SKM-1 (cell line): ENCODE results near the gene ADAMTS2.

Experiments used
- DNase-seq: peaks from one replicate; lab custom pipeline; 2025; ENCODE audit not compliant: unreplicated experiment; lab: John Stamatoyannopoulos, UW

Gene ADAMTS2

GRCh38 chr5:179131321-179131835 lies 213.9 kb downstream of the ADAMTS2 start:
- no peak for DNase-seq

GRCh38 chr5:179130101-179130681 lies 215.1 kb downstream of the ADAMTS2 start:
- no peak for DNase-seq

- DNase-seq = no peak
Observed at GRCh38 chr5:179129607-179130071, 215.6 kb downstream of the ADAMTS2 start.

GRCh38 chr5:179128976-179129375 lies 216.3 kb downstream of the ADAMTS2 start:
- no peak for DNase-seq

DNA sequence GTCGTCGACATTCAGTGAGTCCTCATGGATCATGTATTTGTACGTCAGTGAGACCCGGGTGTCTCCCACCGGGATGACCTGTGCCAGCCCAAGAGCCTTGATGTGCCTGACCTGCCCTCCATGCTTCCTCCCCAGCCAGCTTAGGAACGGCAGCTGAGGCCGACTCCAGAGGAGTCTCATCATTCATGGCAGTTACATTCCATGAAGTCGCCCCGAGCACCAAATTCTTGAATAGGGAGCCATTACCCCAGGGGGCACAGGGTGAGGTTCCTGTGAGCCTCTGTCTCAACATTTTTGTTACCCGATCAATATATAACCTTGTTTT lies 217.3 kb downstream of the ADAMTS2 start:
- DNase-seq = no peak

GRCh38 chr5:179127136-179128040 lies 217.9 kb downstream of the ADAMTS2 start:
- DNase-seq = no peak

- DNase-seq = no peak
Observed at GRCh38 chr5:179126506-179126991, 218.7 kb downstream of the ADAMTS2 start.

- no peak for DNase-seq
Observed at GRCh38 chr5:179125789-179126505, 219.3 kb downstream of the ADAMTS2 start.

DNA sequence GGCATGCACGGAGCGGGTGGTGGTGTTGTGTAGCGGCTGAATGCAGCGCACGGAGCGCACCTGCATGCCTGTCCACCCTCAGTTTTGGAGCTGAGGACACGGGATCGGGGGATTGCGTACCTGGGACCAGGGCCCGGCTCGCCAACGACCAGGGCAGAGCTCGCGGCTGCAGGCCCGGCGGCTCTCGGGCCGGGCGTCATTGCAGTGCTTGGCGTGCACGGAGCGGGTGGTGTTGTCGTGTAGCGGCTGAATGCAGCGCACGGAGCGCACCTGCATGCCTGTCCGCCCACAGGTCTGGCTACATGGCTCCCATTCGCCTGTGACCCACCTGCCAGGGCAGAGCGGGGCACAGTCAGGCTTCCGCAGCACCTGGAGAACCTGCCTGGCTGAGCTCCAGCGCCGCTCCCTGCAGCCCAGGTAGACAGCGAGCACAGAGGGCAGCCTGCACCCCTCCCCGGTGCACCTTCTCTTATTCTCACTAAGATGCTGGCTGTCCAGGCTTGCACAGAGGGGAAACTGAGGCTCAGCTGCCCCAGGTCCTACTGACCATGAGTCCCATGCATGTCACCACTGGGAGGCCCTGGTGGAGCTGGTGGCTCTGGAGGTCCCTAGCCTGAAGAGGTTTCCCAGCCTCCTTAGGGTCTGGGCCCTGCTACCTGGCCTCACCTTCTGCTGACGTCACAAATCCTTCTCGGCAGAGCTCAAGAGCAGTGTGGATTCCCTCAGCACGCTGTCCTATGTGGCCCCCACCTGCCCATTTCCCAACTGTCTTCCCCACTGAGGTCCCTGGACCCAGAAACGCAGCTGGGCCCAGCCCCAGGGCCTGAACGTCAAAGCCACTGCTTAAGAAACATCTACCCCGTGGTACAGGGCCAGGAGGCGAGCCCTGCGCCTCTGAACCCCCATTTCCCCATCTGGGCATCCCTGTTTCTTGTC lies 220.1 kb downstream of the ADAMTS2 start:
- no peak for DNase-seq

DNA sequence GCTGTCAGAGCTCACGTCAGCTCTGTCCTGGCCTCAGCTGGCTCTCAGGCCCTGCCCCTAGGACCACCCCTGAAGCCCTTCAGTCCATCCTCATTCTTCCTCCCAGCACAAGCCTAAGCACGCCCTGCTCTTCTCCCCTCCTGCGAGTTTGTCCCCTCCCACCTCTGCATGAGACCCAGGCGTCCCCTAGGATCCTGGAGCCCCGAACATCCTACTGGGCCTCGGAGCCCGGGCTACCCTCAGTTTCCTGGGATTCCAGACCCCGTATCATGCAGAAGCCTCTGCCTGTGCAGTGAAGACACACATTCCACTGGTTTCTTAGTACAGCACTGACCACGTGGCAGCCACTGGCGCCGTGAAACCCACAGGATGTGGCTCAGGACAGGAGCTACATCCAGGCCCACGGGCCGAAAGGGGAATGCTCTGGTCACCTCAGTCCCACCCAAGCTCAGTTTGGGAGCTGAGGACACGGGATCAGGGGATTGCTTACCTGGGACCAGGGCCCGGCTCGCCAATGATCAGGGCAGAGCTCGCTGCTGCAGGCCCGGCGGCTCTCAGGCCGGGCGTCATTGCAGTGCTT lies 220.9 kb downstream of the ADAMTS2 start:
- no peak for DNase-seq

GRCh38 chr5:179123491-179124272 lies 221.6 kb downstream of the ADAMTS2 start:
- DNase-seq = no peak

DNA sequence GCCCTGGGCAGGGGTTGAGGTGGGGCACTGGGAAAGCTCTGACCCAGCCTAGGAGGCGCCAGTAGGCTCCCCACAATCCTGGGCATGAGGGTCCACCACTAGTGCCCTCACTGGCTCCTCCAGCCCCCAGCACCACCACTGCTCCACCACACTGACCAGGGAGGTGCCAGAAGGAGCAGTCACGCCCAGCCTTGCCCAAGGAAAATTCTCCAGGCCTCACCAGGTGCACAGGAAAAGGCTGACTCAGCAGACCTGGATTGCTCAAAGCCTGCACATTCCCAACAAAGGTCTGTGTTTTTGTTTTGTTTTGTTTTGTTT lies 222.2 kb downstream of the ADAMTS2 start:
- DNase-seq = no peak

DNA sequence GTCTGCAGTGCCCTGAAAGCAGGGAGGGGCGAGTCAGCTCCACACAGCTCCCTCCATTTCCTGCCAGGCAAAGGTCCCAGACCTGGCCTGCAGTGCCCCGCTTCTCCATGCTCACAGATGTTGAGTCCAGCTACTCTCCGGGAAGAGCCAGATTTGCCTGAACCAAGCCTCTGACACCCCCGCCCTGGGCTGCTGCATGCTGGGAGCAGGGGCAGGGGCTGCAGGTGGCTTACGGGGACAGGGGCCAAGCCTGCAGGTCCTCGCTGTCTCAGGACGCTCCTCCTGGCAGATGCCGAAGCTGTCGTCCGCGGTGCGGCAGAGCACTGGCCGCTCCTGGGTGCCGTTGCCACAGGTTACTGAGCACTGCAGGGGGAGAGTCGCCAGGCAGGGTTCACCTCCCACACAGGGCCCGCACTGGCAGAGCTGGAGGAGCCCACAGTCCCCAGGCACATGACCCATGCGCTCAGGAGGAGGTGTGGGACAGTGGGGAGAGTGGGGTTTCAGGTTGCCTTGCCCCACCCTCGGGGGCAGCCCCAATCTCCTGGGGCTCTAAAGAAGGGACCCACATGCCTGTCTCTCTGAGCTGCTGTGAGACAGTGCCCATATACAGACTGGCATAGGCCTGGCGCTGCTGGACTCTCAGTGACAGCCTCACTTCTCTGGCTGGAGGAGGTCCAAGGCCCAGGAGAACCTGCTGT lies 222.7 kb downstream of the ADAMTS2 start:
- DNase-seq = no peak

DNA sequence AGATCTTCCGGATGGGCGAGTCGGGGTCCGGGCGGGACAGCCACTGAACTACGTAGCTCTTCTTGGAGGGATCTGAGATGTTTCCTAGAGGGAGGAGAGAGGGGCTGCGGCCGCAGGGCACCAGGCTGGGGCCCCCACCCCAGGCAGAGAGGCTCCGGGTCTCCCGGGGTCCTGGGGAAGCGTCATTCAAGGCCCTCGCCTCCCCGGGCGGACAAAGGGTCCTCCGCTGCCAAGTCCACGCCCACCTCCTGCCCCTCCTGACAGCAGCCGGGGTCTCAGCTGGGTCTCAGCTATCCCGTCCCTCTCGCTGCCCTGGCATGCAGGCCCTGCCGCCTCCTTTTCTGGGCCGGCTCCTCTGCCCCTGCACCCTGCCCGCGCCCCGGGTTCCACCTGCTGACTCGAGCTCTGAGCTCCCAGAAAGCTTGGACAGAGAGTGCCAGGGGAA lies 223.6 kb downstream of the ADAMTS2 start:
- DNase-seq = no peak

- no peak for DNase-seq
Observed at GRCh38 chr5:179120951-179121666, 224.2 kb downstream of the ADAMTS2 start.

DNA sequence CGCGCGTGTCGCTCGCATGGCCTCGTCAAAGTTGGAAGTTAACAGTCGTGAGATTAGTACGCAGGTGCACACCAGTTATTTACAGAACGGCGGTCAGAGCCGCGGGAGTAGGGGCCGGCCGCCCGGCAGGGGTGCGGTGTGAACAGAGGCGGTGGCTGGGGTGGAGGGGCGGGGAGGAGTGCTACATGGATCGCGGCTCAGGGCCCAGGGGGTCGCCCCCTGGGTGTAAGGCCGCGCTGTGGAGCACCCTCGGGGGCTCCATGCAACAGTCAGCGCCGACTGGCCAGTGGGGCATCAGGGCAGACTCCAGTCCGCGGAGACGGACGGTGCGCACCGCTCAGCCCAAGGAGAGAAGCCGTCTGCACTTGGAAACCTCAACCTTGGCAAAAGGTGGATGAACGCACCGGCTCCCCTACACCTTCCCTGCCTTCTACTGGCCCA lies 224.8 kb downstream of the ADAMTS2 start:
- no peak for DNase-seq

- no peak for DNase-seq
Observed at GRCh38 chr5:179119415-179120170, 225.7 kb downstream of the ADAMTS2 start.
